PC-3 (cell line): ENCODE results near the gene ZNF784. TPM values are rescaled to one million over a fixed set of nuclear protein-coding genes. Genes with fewer than 3 reads are reported as not detected.

Source experiments
- ATAC-seq: fragments of 200-7000 bp; cut with Tn5 transposase; 2 replicates; pipeline ENCODE4 v1.9.1; 2020; ENCODE audit warnings: mild to moderate bottlenecking, moderate library complexity
- BruUV-seq: library from RNA; stranded (reverse); fragments of 400-500 nt; replicated peaks from 2 replicates; lab custom pipeline; 2021; lab: Mats Ljungman, UMichigan
- CTCF ChIA-PET: fragments of 300-600 bp; sonication (Branson Sonifier 250); formaldehyde crosslinking; loops from one replicate; lab custom pipeline; 2022; ENCODE audit warnings: antibody characterized with exemption; lab: Charles Lee
- POLR2A ChIA-PET: fragments of 300-600 bp; sonication (Branson Sonifier 250); formaldehyde crosslinking; loops from one replicate; lab custom pipeline; 2022; ENCODE audit warnings: antibody characterized with exemption; ENCODE audit not compliant: unreplicated experiment; lab: Charles Lee
- DNase-seq: peaks from one replicate; pipeline ENCODE4 v3.0.0-alpha.2; 2015
- H2AFZ ChIP-seq: fragments of 300-600 bp; sonication (generic); 2 replicates; pipeline ENCODE4 v1.6.0; 2016; ENCODE audit warnings: antibody characterized with exemption, low read length
- H3F3A ChIP-seq: fragments of 300-600 bp; sonication (generic); one replicate; pipeline ENCODE4 v1.6.0; 2017; ENCODE audit warnings: antibody characterized with exemption, low read length, control low read depth, mild to moderate bottlenecking; ENCODE audit not compliant: unreplicated experiment
- H3K27ac ChIP-seq: fragments of 300-600 bp; sonication (generic); 2 replicates; pipeline ENCODE4 v1.5.1; 2016; ENCODE audit warnings: mild to moderate bottlenecking, low read length
- H3K27me3 ChIP-seq: fragments of 300-600 bp; sonication (generic); 2 replicates; pipeline ENCODE4 v1.6.1; 2016; ENCODE audit warnings: low read length, mixed read lengths
- H3K36me3 ChIP-seq: fragments of 300-600 bp; sonication (generic); 2 replicates; pipeline ENCODE4 v1.6.1; 2016; ENCODE audit warnings: low read depth, mixed run types, low read length, mixed read lengths
- H3K4me1 ChIP-seq: fragments of 300-600 bp; sonication (generic); 2 replicates; pipeline ENCODE4 v1.5.1; 2016; ENCODE audit warnings: low read length; ENCODE audit not compliant: insufficient read depth
- H3K4me2 ChIP-seq: fragments of 300-600 bp; sonication (generic); 2 replicates; pipeline ENCODE4 v1.6.0; 2016; ENCODE audit warnings: low read length
- H3K4me3 ChIP-seq: fragments of 300-600 bp; sonication (generic); 2 replicates; pipeline ENCODE4 v1.5.1; 2016; ENCODE audit warnings: mild to moderate bottlenecking, low read length, mixed read lengths
- H3K79me2 ChIP-seq: fragments of 300-600 bp; sonication (generic); 2 replicates; pipeline ENCODE4 v1.6.1; 2017; ENCODE audit warnings: low read length, mixed read lengths
- H3K9ac ChIP-seq: fragments of 300-600 bp; sonication (generic); 2 replicates; pipeline ENCODE4 v1.6.0; 2016; ENCODE audit warnings: mild to moderate bottlenecking, low read length
- H3K9me2 ChIP-seq: fragments of 300-600 bp; sonication (generic); replicated peaks from 2 replicates; pipeline ENCODE4 v1.6.1; 2016; ENCODE audit warnings: mixed run types, low read length, mixed read lengths
- H3K9me3 ChIP-seq: fragments of 300-600 bp; sonication (generic); 2 replicates; pipeline ENCODE4 v1.6.1; 2016; ENCODE audit warnings: low read length, mixed read lengths
- H4K20me1 ChIP-seq: fragments of 300-600 bp; sonication (generic); 2 replicates; pipeline ENCODE4 v1.6.1; 2016; ENCODE audit warnings: low read length, mixed read lengths
- CTCF ChIP-seq: fragments of 300-600 bp; sonication (generic); conservative IDR thresholded peaks from 2 replicates; pipeline ENCODE4 v1.5.1; 2017; ENCODE audit warnings: antibody characterized with exemption, low read depth, mild to moderate bottlenecking, low read length
- EZH2 ChIP-seq: fragments of 300-600 bp; sonication (generic); IDR thresholded peaks from one replicate; pipeline ENCODE4 v1.6.1; 2017; ENCODE audit warnings: antibody characterized with exemption, mild to moderate bottlenecking, low read length; ENCODE audit not compliant: unreplicated experiment
- EZH2phosphoT487 ChIP-seq: fragments of 300-600 bp; sonication (generic); IDR thresholded peaks from 2 replicates; pipeline ENCODE4 v1.6.1; 2018; ENCODE audit warnings: mild to moderate bottlenecking, antibody characterized with exemption, low read length, borderline replicate concordance
- intact Hi-C: fragments of 100-400 bp; cut with micrococcal nuclease; formaldehyde crosslinking; loops from 2 replicates; pipeline ENCODE4 v1.9.0; 2023
- total RNA-seq: library from RNA; depleted of rRNA; stranded (reverse); fragments of >200 nt; gene quantifications from 2 replicates; pipeline ENCODE4 v1.2.3, GENCODE V29; 2014

Gene ZNF784
- total RNA-seq, 1 experiment from 2014 or later, result 9.0 TPM

GRCh38 chr19:55579766-55580621 lies 44.4 kb downstream of the ZNF784 start:
- BruUV-seq, result TSS peak; percentile 36
- ATAC-seq, result peak; percentile 58

GRCh38 chr19:55578761-55579747 lies 45.3 kb downstream of the ZNF784 start:
- H3K36me3 ChIP-seq, result no peaks in the 10 kb centered on the region; the same call in 1 of the 2 replicates
- H3K27ac ChIP-seq, result no peak overlapping the region
- no peaks in the 10 kb centered on the region for H3F3A ChIP-seq
- CTCF ChIA-PET, result no interaction called here
- BruUV-seq, result no TSS peak
- no peak overlapping the region for H2AFZ ChIP-seq
- peak overlapping the region; percentile 98 for H3K9ac ChIP-seq
- no peaks in the 10 kb centered on the region for H3K9me3 ChIP-seq
- peaks cover 6% of the 10 kb centered on the region; the same call in 1 of the 2 replicates for H3K4me1 ChIP-seq
- no peak for ATAC-seq
- H3K27me3 ChIP-seq, result no peaks in the 10 kb centered on the region
- POLR2A ChIA-PET, result no interaction called here
- H4K20me1 ChIP-seq, result no peaks in the 10 kb centered on the region
- no peak for TF ChIP-seq CTCF
- no peak for TF ChIP-seq EZH2
- no peak for TF ChIP-seq EZH2phosphoT487
- peak overlapping the region; percentile 88 for H3K4me2 ChIP-seq
- H3K79me2 ChIP-seq, result peaks cover 24% of the 10 kb centered on the region
- peak overlapping the region; percentile 93 for H3K4me3 ChIP-seq
- intact Hi-C loops, result no loop called here
- no peaks in the 10 kb centered on the region for H3K9me2 ChIP-seq
- DNase-seq, result no peak

More at GRCh38 chr19:55579766-55580621, 44.4 kb downstream of the ZNF784 start:
- Histone ChIP-seq H3K9me3 (no peaks in the 10 kb centered on the region), H3K36me3 (no peaks in the 10 kb centered on the region; the same call in 1 of the 2 replicates), H3F3A (no peaks in the 10 kb centered on the region), H3K27ac (peak overlapping the region; percentile 60), H3K9me2 (no peaks in the 10 kb centered on the region), H4K20me1 (no peaks in the 10 kb centered on the region), H3K9ac (peak overlapping the region; percentile 98), H3K4me1 (peaks cover 6% of the 10 kb centered on the region; the same call in 1 of the 2 replicates), H3K4me3 (peak overlapping the region; percentile 93), H3K79me2 (peaks cover 24% of the 10 kb centered on the region), H3K4me2 (peak overlapping the region; percentile 88), H3K27me3 (no peaks in the 10 kb centered on the region), H2AFZ (peak overlapping the region; percentile 98)
- CTCF ChIA-PET, result no interaction called here
- POLR2A ChIA-PET, result no interaction called here
- peak; percentile 25 for DNase-seq
- intact Hi-C loops, result loop anchor here (2.0 kb wide), 2 partner anchors 19 to 31 kb away; partner anchors contain the start of gene FIZ1
- no peak for TF ChIP-seq EZH2
- TF ChIP-seq CTCF, result no peak
- TF ChIP-seq EZH2phosphoT487, result no peak
